ENCODE measurements around the gene FOXP1. TPM values are rescaled to one million over a fixed set of nuclear protein-coding genes. Genes with fewer than 3 reads are reported as not detected.

The FOXP1 gene
- total RNA-seq, 4 donors from 2014 or later = 86.4 to 107 (median 93.8) TPM

DNA sequence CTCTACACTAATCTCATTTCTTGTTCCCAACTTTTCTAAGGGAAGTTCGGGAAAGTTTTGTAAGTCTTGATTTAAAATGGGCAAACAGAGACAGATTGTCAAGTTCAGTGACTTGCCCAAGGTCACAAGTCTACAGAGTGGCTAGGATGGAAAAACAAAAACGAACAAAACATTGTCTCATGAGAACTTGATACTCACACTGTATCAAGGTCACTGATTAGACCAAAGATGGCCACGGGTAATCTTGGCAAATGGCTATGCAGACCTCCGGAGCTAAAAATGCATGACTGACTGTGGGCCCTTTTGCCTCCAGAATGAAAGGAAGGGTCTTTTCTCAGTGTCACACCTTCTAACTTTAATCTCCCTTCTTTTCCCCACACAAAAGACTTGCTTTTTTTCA lies 460.9 kb downstream of the FOXP1 start:
- Histone ChIP-seq H3K27ac (no peak overlapping the region), H3K4me1 (peaks cover 0 to 28% (median 6%) of the 10 kb centered on the region in 4 donors), H3K4me3 (no peak overlapping the region), H3K27me3 (no peaks in the 10 kb centered on the region), H3K36me3 (no peaks in the 10 kb centered on the region), H3K9me3 (no peaks in the 10 kb centered on the region)
- DNase-seq (ENCODE audit: low spot score in 2 of 2) = no peak
- no peak for TF ChIP-seq EP300 (IDR thresholded peaks at IDR 0.05)
- WGBS, 2 donors = 76 to 80% methylated on average over 4 of the region's 4 CpGs

DNA sequence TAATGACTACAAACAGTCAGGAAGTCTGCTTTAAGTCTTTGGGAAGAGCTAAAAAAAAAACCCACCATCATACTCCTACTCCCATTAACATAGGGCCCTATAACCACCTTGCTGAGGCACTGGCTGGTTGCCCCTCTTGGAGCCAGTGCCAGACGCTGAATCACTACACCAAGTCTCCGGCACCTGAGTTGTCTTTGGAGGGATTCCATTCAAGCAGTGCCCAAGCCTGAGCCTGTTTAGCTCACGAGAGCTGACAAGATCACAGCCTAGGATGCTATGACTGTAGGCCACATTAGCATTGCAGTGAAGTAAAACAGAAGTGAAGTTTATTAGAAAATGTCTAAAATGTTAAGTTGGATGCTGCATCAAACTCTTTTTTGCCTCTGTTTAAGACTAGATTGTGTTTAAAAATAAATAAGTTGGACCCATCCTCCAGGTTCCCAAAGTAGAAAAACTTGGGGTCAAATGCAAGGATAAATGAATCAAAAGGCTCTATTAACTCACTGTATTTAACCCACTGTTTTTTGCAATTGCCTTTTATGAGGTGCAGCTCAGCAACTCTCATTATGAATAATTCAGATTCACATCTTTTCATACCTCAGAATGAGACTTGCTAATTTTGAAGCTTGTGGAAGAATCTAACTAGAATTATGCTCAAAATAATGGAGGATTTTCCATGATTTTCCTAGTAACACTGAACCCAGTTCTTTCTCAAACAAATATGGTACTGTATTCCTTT lies 461.9 kb downstream of the FOXP1 start:
- Histone ChIP-seq H3K27me3 (no peaks in the 10 kb centered on the region), H3K4me1 (peaks cover 0 to 24% (median 4%) of the 10 kb centered on the region in 4 donors), H3K36me3 (no peaks in the 10 kb centered on the region), H3K27ac (no peak overlapping the region), H3K4me3 (no peak overlapping the region), H3K9me3 (no peaks in the 10 kb centered on the region)
- DNase-seq (ENCODE audit: low spot score in 2 of 2) = no peak
- TF ChIP-seq POLR2A (IDR thresholded peaks at IDR 0.05) = no peak
- TF ChIP-seq EP300 (IDR thresholded peaks at IDR 0.05) = no peak
- TF ChIP-seq, protein P1, sequence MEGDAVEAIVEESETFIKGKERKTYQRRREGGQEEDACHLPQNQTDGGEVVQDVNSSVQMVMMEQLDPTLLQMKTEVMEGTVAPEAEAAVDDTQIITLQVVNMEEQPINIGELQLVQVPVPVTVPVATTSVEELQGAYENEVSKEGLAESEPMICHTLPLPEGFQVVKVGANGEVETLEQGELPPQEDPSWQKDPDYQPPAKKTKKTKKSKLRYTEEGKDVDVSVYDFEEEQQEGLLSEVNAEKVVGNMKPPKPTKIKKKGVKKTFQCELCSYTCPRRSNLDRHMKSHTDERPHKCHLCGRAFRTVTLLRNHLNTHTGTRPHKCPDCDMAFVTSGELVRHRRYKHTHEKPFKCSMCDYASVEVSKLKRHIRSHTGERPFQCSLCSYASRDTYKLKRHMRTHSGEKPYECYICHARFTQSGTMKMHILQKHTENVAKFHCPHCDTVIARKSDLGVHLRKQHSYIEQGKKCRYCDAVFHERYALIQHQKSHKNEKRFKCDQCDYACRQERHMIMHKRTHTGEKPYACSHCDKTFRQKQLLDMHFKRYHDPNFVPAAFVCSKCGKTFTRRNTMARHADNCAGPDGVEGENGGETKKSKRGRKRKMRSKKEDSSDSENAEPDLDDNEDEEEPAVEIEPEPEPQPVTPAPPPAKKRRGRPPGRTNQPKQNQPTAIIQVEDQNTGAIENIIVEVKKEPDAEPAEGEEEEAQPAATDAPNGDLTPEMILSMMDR (IDR thresholded peaks at IDR 0.05) = no peak
- WGBS, 2 donors = 81 to 88% methylated on average over 3 of the region's 3 CpGs

DNA sequence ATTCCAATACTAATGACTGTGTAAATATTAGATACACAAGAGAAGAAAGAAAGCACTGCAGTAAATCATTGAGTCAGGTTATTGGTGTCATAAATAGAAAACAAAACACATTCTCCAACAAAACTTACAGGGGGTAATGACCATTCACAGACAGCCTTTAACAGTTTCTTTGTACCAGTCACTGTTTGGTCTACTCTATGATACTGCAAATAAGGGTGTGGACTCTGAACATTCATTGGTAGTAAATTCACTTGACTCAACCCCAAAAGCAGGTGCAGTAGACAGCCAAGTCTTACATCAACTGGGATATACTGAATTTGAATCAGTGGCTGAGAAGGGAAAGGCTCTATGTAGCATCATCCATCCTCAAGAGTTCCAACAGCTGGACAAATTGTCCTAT lies 463.5 kb downstream of the FOXP1 start:
- DNase-seq (ENCODE audit: low spot score in 2 of 2) = no peak
- Histone ChIP-seq H3K4me1 (peaks cover 0 to 21% (median 4%) of the 10 kb centered on the region in 4 donors), H3K9me3 (no peaks in the 10 kb centered on the region), H3K27me3 (no peaks in the 10 kb centered on the region), H3K36me3 (no peaks in the 10 kb centered on the region), H3K4me3 (no peak overlapping the region), H3K27ac (no peak overlapping the region)
- TF ChIP-seq, protein P1 (IDR thresholded peaks at IDR 0.05) = no peak
- TF ChIP-seq EP300 (IDR thresholded peaks at IDR 0.05) = no peak
- no peak for TF ChIP-seq POLR2A (IDR thresholded peaks at IDR 0.05)

DNA sequence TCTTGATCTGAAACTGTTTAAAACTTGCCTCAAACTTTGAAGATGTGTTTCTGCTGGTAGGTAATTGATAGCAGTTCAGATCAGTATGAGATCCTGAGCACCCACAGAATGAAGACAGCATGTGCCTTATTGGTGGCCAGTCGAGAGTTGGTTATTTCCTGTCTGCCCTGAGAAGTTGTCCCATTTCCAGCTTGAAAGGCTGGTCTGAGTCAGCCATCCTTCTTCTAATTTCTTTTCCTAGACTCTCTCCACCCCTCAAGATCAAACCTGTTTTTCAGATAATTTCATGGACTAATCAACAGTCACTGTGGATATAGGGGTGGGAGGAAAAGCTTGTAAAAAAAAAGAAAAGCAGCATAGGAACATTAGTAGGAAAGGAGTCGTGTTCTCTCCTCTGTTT lies 464.4 kb downstream of the FOXP1 start:
- DNase-seq (ENCODE audit: low spot score in 2 of 2) = no peak
- Histone ChIP-seq H3K4me1 (peaks cover 0 to 21% (median 4%) of the 10 kb centered on the region in 4 donors), H3K4me3 (no peak overlapping the region), H3K9me3 (no peaks in the 10 kb centered on the region), H3K27me3 (no peaks in the 10 kb centered on the region), H3K36me3 (peaks cover 0 to 5% (median 0%) of the 10 kb centered on the region in 3 donors), H3K27ac (no peak overlapping the region)
- 64 to 70% methylated on average over 2 of the region's 2 CpGs for WGBS, 2 donors
- TF ChIP-seq POLR2A (IDR thresholded peaks at IDR 0.05) (no peak), EP300 (IDR thresholded peaks at IDR 0.05) (no peak)
- TF ChIP-seq, protein P1 (IDR thresholded peaks at IDR 0.05) = no peak

DNA sequence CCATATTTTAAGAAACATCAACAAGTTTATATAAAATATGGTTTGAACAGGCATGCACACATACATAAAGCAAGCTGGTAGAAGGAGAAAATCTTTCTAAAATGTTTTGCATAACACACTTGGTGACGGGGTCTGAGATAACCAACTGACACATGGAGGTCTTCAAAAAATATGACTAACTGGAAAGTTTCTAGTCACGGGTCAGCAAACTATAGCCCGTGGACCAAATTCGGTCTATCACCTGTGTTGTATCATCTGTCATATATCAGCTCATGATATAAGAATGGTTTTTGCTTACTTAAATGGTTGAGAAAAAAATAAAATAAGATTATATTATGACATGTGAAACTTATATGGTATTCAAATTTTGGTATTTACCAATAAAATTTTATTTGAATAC lies 465.1 kb downstream of the FOXP1 start:
- Histone ChIP-seq H3K4me1 (peaks cover 0 to 21% (median 4%) of the 10 kb centered on the region in 4 donors), H3K27me3 (no peaks in the 10 kb centered on the region), H3K36me3 (peaks cover 0 to 6% (median 0%) of the 10 kb centered on the region in 3 donors), H3K9me3 (no peaks in the 10 kb centered on the region), H3K27ac (no peak overlapping the region), H3K4me3 (no peak overlapping the region)
- 96 to 98% methylated on average over 4 of the region's 4 CpGs for WGBS, 2 donors
- TF ChIP-seq POLR2A (IDR thresholded peaks at IDR 0.05) (no peak), EP300 (IDR thresholded peaks at IDR 0.05) (no peak)
- TF ChIP-seq, protein P1 (IDR thresholded peaks at IDR 0.05) = no peak
- DNase-seq (ENCODE audit: low spot score in 2 of 2) = no peak
